ENCODE data around the gene GJB2. TPM values are rescaled to one million over a fixed set of nuclear protein-coding genes. Genes with fewer than 3 reads are reported as not detected.

Gene GJB2
- polyA plus RNA-seq, 1 experiment, result not detected

DNA sequence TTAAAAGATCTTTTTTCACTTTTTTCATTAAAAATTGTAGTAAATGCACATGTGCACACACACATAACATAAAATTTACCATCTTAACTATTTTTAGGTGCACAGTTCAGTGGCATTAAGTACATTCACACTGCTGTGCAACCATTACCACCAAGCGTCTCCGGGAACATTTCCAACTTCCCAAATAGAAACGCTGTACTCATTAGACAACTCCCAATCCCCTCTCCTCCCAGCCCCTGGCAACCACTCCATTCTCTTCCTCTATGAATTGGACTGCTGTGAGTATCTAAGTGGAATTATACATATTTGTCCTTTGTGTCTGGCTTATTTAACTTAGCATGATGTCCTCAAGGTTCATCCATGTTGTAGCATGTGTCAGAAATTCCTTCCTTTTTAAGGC, 11.6 kb downstream of the GJB2 start:
- no peak for TF ChIP-seq CTCF (IDR thresholded peaks at IDR 0.05; ENCODE audit: insufficient read depth, low read depth, low read length)
- Histone ChIP-seq H3K27me3 (ENCODE audit: control insufficient read depth, insufficient read depth, low read length) (peaks cover 38% of the 10 kb centered on the region), H3K36me3 (ENCODE audit: control insufficient read depth, insufficient read depth, low read length) (no peaks in the 10 kb centered on the region), H3K4me3 (ENCODE audit: low read depth, low read length) (no peak overlapping the region)
- DNase-seq (ENCODE audit: low read depth), result no peak
- ChIA-PET POLR2A (no interaction called here), CTCF (interaction anchor here (0.9 to 2.1 kb wide), 4 partner anchors 10 to 744 kb away, joined by 3 to 21 read pairs (median 6); no protein-coding TSS in a partner anchor)

DNA sequence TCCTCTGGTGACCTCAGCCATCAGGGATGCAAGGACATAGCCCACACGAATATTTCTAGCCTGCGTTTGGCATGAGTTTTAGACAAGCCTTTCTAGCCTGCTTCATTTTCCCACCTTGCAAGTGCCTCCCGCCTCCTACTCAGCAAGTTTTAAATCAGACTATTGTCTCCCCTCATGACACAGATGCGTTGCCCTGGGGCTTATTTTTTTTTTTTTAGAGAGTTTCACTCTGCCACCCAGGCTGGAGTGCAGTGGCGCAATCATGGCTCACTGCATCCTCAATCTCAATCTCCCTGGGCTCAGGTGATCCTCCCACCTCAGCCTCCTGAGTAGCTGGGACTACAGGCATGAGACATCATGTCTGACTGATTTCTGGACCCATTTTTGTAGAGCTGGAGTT, 14.6 kb downstream of the GJB2 start:
- POLR2A ChIA-PET, result no interaction called here
- H3K27me3 ChIP-seq (ENCODE audit: control insufficient read depth, insufficient read depth, low read length), result peaks cover 30% of the 10 kb centered on the region
- H3K36me3 ChIP-seq (ENCODE audit: control insufficient read depth, insufficient read depth, low read length), result no peaks in the 10 kb centered on the region

DNA sequence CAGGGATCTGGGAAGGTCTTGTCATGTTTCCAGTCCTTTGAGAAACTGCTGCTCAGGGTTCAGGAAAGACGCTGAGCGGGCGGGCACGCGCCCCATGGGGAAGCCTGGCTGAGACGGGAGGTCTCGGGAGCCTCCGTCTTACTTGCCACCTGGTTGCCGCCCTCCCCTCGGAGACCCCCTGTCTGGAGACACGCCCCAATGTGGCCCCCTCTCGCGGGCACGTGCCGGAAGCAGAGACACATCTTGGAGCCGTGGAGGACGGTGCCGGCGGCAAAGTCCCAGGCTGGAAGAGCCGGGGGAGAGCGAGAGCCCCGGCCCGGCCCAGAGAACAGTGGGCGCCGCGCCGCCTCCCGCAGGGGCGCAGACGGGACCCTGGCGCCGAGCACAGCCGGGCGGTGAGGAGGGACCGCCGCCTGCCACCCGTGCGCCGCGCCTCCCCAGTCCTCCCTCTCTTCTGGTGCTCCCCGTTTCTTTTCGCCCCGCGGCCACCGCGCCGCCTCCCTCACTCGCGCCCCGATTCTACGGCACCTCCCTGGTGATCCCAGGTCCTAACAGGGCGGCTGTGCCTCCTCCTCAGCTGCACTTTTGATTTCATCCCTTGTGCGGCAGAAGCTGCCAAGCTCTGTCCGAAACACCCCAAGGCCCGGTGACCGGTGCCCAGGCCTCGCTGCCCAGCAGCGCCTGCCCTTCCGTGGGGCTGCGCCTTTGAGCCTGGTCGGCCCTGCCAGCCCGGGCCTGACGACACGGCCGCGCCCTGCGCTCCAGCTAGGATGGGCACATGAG, 15.5 kb downstream of the GJB2 start:
- DNase-seq (ENCODE audit: low read depth), result no peak
- peaks cover 29% of the 10 kb centered on the region for H3K27me3 ChIP-seq (ENCODE audit: control insufficient read depth, insufficient read depth, low read length)
- no peaks in the 10 kb centered on the region for H3K36me3 ChIP-seq (ENCODE audit: control insufficient read depth, insufficient read depth, low read length)
- no peak overlapping the region for H3K4me3 ChIP-seq (ENCODE audit: low read depth, low read length)
- no peak for TF ChIP-seq CTCF (IDR thresholded peaks at IDR 0.05; ENCODE audit: insufficient read depth, low read depth, low read length)
- ChIA-PET POLR2A (no interaction called here), CTCF (no interaction called here)

More for the DNA sequence above, 14.6 kb downstream of the GJB2 start:
- DNase-seq (ENCODE audit: low read depth), result no peak
- CTCF ChIA-PET, result interaction anchor here (1.2 kb wide), 1 partner anchor 16 kb away, joined by 3 read pairs; no protein-coding TSS in a partner anchor
- TF ChIP-seq CTCF (IDR thresholded peaks at IDR 0.05; ENCODE audit: insufficient read depth, low read depth, low read length), result no peak
- no peak overlapping the region for H3K4me3 ChIP-seq (ENCODE audit: low read depth, low read length)

DNA sequence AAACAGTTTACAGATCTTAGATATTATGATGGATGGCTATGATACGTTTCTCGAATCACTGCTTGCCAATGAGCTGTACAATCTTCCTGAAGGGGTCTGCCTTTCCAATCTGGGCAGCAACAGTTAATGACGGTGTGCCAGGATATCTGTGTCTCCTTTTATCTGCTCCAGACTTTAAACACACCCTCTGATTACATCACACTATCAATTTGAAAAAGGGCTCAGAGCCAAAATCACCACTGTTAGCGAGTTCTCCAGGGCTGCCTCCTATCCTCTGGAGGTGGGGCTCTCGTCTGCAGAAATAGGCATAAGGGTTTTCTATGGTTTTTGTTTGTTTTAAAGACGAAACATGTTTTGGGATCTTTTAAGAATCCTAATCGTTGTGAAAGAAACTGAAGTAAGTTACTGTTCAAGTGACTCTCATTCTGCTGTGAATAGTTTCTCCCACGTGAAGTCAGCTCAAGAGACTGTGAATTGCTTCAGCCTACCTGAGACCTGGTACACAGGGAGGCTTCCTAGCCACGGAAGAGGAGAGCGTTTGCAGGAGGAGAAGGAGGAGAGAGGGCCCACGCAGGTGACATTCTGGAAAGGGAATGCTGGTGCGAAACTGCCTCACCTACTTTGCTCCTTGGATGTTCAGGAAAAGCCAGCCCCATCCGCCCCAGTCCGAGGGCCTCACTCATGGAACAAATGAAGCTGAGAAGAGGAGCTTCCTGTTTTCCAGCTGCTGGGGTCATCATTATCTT, 16.7 kb downstream of the GJB2 start:
- Histone ChIP-seq H3K27me3 (ENCODE audit: control insufficient read depth, insufficient read depth, low read length) (peaks cover 29% of the 10 kb centered on the region), H3K36me3 (ENCODE audit: control insufficient read depth, insufficient read depth, low read length) (no peaks in the 10 kb centered on the region), H3K4me3 (ENCODE audit: low read depth, low read length) (no peak overlapping the region)
- DNase-seq (ENCODE audit: low read depth), result no peak
- POLR2A ChIA-PET, result no interaction called here
- CTCF ChIA-PET, result interaction anchor here (0.6 to 1.3 kb wide), 2 partner anchors 8 to 30 kb away, joined by 3 to 4 read pairs; no protein-coding TSS in a partner anchor
- TF ChIP-seq CTCF (IDR thresholded peaks at IDR 0.05; ENCODE audit: insufficient read depth, low read depth, low read length), result no peak

GRCh38 chr13:20175406-20175794, 17.3 kb downstream of the GJB2 start:
- POLR2A ChIA-PET, result no interaction called here
- H3K4me3 ChIP-seq (ENCODE audit: low read depth, low read length), result no peak overlapping the region
- no peak for TF ChIP-seq CTCF (IDR thresholded peaks at IDR 0.05; ENCODE audit: insufficient read depth, low read depth, low read length)
- CTCF ChIA-PET, result interaction anchor here (0.7 to 1.3 kb wide), 2 partner anchors 9 to 10 kb away, joined by 3 to 4 read pairs; no protein-coding TSS in a partner anchor
- no peaks in the 10 kb centered on the region for H3K36me3 ChIP-seq (ENCODE audit: control insufficient read depth, insufficient read depth, low read length)
- no peak for DNase-seq (ENCODE audit: low read depth)
- peaks cover 28% of the 10 kb centered on the region for H3K27me3 ChIP-seq (ENCODE audit: control insufficient read depth, insufficient read depth, low read length)
